Right lung (tissue), 5 donors: ENCODE measurements around the gene DCTN2. TPM values are rescaled to one million over a fixed set of nuclear protein-coding genes. Genes with fewer than 3 reads are reported as not detected.
"Not testable (repeated sequence)": the region's sequence is repeated elsewhere in the genome, so short reads cannot be mapped to it uniquely, and the experiment has no call there.

Source experiments
- DNase-seq, 2 donors: peaks; one replicate each; pipeline ENCODE4 v3.0.0-alpha.2; 2013
- polyA plus RNA-seq, 5 donors: library from polyadenylated mRNA; unstranded; fragments of 120-200 nt; gene quantifications; one replicate each; pipeline versions ENCODE4 v1.2.1 to v1.2.3, GENCODE V29; 2013; ENCODE audit warnings: inconsistent platforms in 1 of 5, low replicate concordance in 1 of 5; ENCODE audit not compliant: insufficient read length in 5 of 5, insufficient read depth in 1 of 5

DCTN2 gene
- polyA plus RNA-seq, 5 donors: 149 to 169 (median 154) TPM

DNA sequence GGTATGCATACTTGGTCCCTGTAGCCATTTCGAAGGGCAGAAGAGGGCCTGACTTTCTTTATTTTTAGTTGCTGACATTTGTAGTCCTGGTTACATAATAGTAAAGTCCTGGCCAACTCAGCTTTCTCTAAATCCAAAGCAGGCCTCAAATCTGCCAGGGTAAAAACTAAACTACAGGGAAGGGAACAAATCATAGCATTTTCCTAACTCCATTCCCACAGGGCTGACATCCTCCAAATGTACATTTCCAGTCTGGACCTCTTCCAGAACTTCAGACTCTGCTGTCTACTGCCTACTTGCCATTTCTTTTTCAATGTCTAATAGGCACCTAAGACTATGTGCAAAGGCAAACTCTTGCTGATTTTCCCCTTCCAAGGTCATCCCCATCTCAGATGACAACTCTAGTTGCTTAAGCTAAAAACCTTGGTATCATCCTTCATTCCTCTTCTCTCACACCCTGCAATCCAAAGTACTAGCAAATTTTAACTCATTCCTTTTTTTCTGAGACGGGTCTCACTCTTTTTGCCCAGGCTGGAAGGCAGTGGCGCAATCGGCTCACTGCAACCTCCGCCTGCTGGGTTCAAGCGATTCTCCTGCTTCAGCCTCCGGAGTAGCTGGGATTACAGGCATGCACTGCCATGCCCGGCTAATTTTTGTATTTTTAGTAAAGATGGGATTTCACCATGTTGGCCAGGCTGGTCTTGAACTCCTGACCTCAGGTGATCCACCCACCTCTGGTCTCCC lies 28.6 kb downstream of the DCTN2 start:
- no peak for DNase-seq

DNA sequence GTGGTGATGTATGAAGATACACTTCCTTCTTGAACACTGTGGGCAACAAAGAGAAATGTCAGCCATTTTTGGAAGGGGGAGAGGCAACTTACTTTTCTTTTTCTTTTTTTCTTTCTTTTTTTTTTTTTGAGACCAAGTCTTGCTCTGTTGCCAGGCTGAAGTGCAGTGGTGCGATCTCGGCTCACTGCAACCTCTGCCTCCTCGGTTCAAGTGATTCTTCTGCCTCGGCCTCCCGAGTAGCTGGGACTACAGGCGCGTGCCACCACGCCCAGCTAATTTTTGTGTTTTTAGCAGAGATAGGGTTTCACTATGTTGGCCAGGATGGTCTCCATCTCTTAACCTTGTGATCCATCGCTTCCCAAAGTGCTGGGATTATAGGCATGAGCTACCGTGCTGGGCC lies 29.3 kb downstream of the DCTN2 start:
- not testable (repeated sequence) for DNase-seq

DNA sequence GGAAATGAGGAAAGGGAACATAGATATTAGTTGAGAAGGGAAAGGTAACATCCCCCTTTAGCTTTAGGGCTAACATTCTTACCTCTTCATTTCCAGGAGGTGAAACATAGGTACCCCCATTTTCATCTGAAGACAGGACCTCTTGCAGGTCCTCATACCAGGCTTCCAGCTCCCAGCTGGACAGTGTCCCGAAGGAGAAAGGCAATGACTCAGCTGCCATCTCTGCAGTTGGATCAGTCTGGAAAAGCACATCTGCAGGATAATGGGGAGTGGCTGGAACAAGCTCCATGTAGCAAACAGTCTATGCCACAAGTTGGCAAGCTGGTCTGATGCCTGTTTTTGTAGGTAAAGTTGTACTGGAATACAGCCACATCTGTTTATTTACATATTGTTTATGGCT lies 29.8 kb downstream of the DCTN2 start:
- no peak for DNase-seq

DNA sequence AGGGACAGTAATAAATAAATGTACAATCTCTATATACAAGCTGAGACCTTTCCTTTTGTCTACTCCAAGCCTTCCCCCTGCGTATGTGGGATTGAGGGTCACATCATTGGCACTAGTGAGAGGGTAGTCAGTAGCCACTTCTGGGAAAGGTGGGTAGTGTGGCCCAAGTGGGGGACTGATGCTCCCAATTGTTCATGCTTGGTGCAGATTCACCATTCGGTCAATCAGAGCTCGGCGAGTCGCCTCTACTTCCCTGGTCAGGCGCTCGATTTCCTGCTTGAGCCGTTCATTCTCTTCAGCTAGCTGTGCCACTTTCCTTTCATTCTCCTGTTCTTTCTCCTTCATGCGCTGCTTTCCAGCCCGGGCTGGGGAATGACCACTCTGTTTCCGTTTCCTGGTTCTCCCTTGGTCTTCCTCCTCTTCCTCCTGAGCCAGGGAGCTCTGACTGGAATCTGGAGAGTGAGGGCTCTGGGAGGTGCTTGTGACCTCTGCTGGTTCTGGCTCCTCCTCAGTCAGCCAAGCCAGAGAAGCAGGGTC lies 30.3 kb downstream of the DCTN2 start:
- DNase-seq: no peak

DNA sequence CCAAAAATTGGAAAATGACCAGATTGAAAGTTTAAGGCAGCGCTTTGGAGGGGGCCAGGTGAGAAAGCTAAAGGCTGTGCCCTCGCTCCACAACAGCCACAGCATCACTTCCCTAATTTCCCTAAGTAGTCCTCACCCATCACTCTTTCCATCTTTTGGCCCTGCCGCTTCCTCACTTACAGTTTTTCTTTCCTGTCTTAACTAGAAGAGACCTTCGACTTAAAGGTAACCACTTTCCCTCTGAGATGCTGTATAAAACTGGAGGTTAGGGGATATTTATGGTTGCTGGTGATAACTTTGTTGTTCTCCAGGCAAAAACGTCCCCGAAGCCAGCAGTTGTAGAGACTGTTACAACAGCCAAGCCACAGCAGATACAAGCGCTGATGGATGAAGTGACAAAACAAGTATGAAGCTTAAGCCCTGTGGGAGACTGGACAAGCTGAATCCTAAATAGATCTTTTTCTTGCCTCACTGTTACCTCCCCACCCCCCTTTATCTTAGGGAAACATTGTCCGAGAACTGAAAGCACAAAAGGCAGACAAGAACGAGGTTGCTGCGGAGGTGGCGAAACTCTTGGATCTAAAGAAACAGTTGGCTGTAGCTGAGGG lies 31.0 kb downstream of the DCTN2 start:
- DNase-seq: no peak

DNA sequence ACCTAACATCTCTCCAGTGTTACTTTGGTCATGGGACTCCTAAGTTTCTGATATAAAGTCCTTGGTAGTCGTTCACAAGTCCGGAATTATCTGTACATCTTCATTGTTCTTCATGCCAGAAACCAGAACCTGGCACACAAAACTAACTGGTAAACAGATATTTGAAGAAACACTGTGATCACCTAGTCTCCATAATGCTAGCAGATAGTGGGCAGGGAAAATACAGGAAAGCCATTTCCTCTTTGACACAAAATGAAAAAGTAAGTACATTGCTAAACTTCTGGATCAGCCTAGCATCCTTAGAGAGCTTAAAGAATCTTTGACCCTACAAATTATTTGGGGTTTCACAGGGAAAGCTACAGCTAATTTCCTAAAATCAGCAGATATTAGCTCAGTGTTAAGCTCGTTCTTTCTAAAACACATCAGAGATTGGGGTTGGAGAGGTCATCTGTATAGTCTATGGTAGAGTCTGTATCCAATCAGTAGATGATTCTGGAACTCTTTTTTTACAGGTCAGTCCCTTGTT lies 31.5 kb downstream of the DCTN2 start:
- DNase-seq: no peak

DNA sequence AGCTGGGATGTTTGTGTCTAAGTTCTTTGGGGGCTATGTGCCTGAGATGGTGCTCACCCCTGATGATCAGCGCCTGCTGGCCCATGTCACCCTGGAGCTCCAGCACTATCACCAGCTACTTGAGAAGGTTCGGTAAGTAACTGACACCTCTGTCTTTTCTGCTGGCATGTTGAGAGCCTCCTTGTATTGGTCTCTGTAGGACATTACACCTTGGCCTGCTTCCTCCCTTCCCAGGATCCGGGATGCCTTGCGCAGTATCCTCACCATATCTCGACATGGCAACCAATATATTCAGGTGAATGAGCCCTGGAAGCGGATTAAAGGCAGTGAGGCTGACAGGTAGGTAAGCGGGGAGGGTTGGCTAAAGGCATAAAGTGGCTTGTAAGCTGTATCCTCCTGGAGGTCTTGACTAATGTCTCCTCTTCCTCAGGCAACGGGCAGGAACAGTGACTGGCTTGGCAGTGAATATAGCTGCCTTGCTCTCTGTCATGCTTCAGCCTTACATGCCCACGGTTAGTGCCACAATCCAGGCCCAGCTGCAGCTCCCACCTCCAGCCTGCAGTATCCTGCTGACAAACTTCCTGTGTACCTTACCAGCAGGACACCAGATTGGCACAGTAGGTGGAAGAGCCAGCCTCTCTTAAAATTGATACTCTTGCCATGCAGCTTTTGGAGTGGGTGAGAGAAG lies 32.1 kb downstream of the DCTN2 start:
- DNase-seq: no peak

DNA sequence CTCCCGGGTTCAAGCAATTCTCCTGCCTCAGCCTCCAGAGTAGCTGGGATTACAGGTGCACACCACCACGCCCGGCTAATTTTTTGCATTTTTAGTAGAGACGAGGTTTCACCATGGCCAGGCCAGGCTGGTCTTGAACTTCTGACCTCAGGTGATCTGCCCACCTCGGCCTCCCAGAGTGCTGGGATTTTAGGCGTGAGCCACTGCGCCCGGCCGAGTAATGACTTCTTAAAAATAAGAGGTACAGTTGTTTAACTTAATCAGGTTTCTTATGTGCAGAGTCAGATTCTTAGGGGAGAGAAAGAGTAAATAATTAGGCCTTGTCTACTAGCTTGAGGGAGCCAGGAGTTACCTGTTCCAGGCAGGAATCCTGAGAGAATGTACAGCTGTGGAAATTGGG lies 32.7 kb downstream of the DCTN2 start:
- DNase-seq: not testable (repeated sequence)

DNA sequence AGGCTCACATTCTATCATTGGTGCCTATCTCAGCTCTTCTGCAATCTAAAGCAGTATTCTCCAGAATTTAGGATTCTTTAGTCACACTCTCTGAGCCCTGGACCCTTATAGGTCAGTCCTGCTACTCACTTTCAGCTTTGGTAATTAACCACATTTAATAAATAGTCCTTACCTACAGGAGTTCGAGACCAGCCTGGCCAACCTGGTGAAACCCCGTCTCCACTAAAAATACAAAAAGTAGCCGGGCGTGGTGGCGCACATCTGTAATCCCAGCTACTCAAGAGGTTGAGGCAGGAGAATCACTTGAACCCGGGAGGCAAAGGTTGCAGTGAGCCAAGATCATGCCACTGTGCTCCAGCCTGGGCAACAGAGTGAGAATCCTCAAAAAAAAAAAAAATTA lies 33.3 kb downstream of the DCTN2 start:
- DNase-seq: not testable (repeated sequence)

DNA sequence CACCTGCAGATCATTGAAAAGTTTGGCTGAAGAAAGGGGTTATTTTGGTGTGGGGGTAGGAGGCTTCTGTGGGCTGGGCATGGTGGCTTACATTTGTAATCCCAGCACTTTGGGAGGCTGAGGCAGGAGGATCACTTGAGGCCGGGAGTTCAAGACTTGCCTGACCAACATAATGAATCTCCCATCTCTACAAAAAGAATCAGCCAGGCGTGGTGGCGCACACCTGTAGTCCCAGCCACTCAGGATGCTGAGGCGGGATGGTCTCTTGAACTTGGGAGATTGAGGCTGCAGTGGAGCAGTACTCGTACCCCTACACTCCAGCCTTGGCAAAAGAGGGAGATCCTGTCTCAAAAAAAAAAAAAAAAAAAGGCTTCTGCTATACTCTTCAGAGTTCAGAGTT lies 33.7 kb downstream of the DCTN2 start:
- no peak for DNase-seq

DNA sequence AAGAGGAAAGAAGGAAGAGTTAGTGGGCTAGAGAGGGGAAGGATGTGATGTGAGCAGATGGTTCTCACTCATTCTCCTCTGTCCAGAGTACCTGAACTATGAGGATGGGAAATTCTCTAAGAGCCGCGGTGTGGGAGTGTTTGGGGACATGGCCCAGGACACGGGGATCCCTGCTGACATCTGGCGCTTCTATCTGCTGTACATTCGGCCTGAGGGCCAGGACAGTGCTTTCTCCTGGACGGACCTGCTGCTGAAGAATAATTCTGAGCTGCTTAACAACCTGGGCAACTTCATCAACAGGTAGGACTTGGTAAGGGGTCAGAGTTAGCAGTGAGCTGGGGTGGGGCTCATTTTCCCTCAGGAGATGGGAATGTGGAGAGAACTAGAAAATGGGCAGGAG lies 34.3 kb downstream of the DCTN2 start:
- no peak for DNase-seq

DNA sequence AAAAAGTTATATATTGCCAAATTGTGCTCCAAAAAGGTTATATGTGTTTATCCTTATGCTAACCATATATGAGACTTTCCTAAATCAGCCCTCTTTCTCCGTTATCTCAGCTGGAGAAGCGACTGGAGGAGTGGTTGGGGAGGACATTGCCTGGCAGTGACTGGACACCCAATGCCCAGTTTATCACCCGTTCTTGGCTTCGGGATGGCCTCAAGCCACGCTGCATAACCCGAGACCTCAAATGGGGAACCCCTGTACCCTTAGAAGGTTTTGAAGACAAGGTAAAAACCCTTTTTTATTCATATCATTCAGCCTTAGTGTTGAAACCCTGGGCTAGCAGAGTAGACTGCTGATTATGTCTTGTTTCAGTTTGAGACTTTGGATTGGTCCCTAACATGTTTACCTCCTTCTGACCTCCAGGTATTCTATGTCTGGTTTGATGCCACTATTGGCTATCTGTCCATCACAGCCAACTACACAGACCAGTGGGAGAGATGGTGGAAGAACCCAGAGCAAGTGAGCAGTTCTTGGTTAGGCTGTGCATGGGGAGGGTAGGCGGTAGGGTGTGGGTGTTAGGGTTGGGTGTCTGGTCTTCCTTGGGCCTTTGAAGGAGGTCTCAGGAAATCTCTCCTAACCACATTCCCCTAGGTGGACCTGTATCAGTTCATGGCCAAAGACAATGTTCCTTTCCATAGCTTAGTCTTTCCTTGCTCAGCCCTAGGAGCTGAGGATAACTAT lies 35.2 kb downstream of the DCTN2 start:
- no peak for DNase-seq

DNA sequence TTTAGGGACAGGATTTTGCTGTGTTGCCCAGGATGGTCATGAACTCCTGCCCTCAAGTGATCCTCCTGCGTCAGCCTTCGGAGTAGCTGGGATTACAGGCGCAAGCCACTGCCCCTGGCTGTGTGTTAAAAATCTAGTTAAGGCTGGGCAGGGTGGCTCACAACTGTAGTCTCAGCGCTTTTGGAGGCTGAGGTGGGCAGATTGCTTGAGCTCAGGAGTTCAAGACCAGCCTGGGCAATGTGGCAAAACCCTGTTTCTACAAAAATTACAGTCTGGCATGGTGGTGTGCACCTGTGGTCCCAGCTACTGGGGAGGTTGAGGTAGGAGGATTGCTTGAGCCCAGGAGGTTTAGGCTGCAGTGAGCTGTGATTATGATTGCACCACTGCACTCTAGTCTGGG lies 35.8 kb downstream of the DCTN2 start:
- no peak for DNase-seq

DNA sequence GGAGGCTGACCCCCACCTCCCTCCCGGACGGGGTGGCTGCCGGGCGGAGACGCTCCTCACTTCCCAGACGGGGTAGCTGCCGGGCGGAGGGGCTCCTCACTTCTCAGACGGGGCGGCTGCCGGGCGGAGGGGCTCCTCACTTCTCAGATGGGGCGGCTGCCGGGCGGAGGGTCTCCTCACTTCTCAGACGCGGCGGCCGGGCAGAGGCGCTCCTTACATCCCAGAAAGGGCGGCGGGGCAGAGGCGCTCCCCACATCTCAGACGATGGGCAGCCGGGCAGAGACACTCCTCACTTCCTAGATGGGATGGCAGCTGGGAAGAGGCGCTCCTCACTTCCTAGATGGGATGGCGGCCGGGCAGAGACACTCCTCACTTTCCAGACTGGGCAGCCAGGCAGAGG lies 39.2 kb downstream of the DCTN2 start:
- not testable (repeated sequence) for DNase-seq

DNA sequence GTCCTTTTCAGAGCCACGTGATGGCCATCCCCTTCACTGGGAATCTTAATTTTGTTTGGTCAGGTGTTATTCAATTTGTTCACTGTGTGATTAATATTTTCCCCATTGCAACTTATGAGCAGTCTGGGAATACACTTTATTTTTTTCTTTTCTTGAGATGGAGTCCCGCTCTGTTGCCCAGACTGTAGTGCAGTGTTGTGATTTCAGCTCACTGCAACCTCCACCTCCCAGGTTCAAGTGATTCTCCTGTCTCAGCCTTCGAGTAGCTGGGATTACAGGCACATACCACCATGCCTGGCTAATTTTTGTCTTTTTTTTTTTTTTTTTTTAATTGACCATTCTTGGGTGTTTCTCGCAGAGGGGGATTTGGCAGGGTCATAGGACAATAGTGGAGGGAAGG lies 40.5 kb downstream of the DCTN2 start:
- not testable (repeated sequence) for DNase-seq

DNA sequence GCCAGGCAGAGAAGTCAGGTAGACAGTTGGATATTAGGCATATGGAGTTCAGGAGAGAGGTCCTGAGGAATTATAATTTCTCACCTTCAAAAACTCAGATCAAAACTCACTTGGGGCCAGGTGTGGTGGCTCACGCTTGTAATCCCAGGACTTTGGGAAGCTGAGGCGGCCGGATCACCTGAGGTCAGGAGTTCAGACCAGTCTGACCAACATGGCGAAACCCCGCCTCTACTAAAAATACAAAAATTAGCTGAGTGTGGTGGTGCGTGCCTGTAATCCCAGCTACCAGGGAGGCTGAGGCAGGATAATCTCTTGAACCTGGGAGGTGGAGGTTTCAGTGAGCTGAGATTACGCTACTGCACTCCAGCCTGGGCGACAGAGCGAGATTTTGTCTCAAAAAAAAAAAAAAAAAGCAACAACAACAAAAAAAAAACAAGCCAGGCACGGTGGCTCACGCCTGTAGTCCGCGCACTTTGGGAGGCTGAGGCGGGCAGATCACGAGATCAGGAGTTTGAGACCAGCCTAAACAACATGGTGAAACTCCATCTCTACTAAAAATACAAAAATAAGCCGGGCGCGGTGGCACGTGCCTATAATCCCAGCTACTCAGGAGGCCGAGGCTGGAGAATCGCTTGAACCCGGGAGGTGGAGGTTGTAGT lies 44.6 kb downstream of the DCTN2 start:
- DNase-seq: not testable (repeated sequence)

DNA sequence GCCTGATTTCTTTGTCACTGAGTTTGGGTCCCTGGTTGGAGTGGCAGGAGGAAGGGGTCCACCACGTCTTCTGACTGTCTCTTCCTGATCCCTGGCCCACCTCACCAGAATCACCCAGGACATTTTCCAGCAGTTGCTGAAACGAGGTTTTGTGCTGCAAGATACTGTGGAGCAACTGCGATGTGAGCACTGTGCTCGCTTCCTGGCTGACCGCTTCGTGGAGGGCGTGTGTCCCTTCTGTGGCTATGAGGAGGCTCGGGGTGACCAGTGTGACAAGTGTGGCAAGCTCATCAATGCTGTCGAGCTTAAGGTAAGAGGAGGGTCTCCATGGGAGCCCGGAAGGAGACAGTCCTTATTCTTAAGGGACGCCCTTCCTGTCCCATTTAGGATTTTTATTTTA lies 46.8 kb downstream of the DCTN2 start:
- DNase-seq: no peak

DNA sequence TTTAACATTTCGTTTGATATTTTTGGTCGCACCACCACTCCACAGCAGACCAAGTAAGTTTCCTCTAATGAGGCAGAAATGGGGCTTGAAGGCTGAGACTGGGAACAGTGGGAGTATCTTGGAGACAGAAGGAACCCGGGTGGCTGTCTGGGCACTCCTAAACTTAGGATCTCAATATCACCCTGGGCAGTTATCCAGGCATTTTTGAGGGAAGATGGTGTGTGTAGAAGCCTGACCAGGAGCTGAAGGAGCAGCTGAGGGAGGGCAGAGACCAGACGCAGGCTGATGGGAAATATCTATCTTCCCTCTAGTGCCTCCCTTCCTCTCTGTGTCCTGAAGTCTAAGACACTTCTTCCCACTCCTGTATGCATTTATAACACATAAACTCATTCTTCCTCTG lies 48.4 kb downstream of the DCTN2 start:
- DNase-seq: no peak

DNA sequence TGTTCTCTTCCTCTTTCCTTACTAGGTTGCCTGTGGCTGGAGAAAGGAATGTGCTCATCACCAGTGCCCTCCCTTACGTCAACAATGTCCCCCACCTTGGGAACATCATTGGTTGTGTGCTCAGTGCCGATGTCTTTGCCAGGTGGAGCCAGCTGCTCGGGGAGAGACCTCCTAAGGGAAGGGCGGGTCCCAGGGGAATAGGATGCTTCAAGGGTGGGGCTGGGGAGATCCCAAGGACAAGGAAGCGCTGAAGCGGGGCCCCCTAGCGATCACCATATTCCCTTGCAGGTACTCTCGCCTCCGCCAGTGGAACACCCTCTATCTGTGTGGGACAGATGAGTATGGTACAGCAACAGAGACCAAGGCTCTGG lies 48.9 kb downstream of the DCTN2 start:
- DNase-seq: no peak

DNA sequence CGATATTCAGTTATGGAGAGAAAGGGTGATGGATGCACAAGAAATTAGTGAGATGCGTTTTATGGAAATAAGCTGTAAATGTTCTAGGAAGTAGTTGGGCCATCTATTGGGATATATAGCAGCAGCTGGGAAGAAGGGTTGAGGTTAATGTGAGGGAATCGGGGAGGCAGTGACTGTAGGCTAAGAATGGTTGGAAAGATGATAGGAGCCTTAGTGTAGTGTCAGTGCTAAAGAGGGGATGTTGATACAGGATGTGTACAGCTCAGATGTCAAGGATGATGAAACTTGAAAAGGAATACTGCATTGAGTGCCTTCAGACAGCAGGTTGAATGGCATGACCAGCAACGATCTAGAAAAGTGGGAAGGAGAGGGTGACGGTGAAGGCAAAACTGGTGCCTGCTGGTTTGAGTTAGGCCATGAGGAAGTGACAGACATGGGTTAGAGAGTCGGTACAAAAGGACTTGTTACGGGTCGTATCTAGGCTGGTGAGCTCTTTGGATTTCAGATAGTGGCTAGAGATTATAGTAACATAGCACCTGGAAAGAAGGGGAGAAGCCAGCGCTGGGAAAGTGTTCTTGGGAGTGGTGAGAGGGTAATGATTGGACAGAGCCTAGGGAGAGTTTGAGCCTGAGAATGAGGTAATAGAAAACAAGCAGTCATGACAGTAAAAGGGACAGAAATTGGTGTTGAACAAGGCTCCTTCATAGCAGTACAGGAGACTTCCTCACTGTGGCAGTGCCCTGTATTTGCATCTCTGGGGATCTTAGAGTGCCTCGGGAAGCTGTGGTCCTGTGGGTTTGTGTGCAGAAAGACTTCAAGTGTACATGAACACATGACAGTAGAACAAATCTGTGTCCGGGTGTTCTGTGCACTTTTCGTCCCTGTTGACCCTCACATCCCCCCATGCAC lies 49.5 kb downstream of the DCTN2 start:
- no peak for DNase-seq
